NCI-H2171 treated with DMSO at 0.1 percent for 48 hours (cell line): ENCODE data around the gene NINJ1.

Experiments used
- DNase-seq: peaks from one replicate; lab custom pipeline; 2025; lab: John Stamatoyannopoulos, UW

NINJ1 gene

GRCh38 chr9:93134015-93134739, at the start of gene NINJ1:
NINJ1 (minus strand) TSS chr9:93134251; CDS start chr9:93134217, 34 bp downstream.
- DNase-seq: peak; percentile 57

GRCh38 chr9:93183131-93183662, 49.1 kb upstream of the NINJ1 start:
- no peak for DNase-seq

- no peak for DNase-seq
Observed at GRCh38 chr9:93182572-93182971, 48.5 kb upstream of the NINJ1 start.

GRCh38 chr9:93181672-93182435, 47.8 kb upstream of the NINJ1 start:
- DNase-seq: no peak

- DNase-seq: no peak
Observed at GRCh38 chr9:93180938-93181337, 46.9 kb upstream of the NINJ1 start.

- no peak for DNase-seq
Observed at GRCh38 chr9:93178851-93179786, 45.1 kb upstream of the NINJ1 start.

GRCh38 chr9:93177676-93178075, 43.6 kb upstream of the NINJ1 start:
- DNase-seq: no peak

GRCh38 chr9:93174976-93175375, 40.9 kb upstream of the NINJ1 start:
- DNase-seq: no peak

- no peak for DNase-seq
Observed at GRCh38 chr9:93173365-93174051, 39.5 kb upstream of the NINJ1 start.

- no peak for DNase-seq
Observed at GRCh38 chr9:93172666-93173364, 38.8 kb upstream of the NINJ1 start.

GRCh38 chr9:93171261-93171990, 37.4 kb upstream of the NINJ1 start:
- no peak for DNase-seq

GRCh38 chr9:93170571-93170970, 36.5 kb upstream of the NINJ1 start:
- no peak for DNase-seq

- DNase-seq: no peak
Observed at GRCh38 chr9:93169444-93169843, 35.4 kb upstream of the NINJ1 start.

- DNase-seq: no peak
Observed at GRCh38 chr9:93168581-93168980, 34.5 kb upstream of the NINJ1 start.

GRCh38 chr9:93167838-93168237, 33.8 kb upstream of the NINJ1 start:
- no peak for DNase-seq

GRCh38 chr9:93167185-93167584, 33.1 kb upstream of the NINJ1 start:
- DNase-seq: no peak

GRCh38 chr9:93166699-93167098, 32.6 kb upstream of the NINJ1 start:
- peak; percentile 65 for DNase-seq

- no peak for DNase-seq
Observed at GRCh38 chr9:93164085-93164484, 30.0 kb upstream of the NINJ1 start.

- no peak for DNase-seq
Observed at GRCh38 chr9:93161786-93162562, 27.9 kb upstream of the NINJ1 start.
